Activated T-cell treated with anti-CD3 and anti-CD28 coated beads, Interleukin-2, amount 50 U/mL, for 4 hours (primary cell): Measurements from ENCODE around the gene HABP4. TPM values are rescaled to one million over a fixed set of nuclear protein-coding genes. Genes with fewer than 3 reads are reported as not detected.

Experiments
- ATAC-seq, 2 donors: fragments of 200-7000 bp; cut with Tn5 transposase; one replicate each; pipeline ENCODE4 v1.10.0; 2021
- DNase-seq: peaks from one replicate; pipeline ENCODE4 v3.0.0-alpha.2; 2020
- H3K27me3 Mint-ChIP-seq: one replicate; pipeline ENCODE4 v1.8.0; 2021; ENCODE audit warnings: low read depth, mixed read lengths
- H3K36me3 Mint-ChIP-seq: one replicate; pipeline ENCODE4 v1.8.0; 2022; ENCODE audit warnings: mixed read lengths; ENCODE audit not compliant: insufficient read depth
- H3K4me1 Mint-ChIP-seq: one replicate; pipeline ENCODE4 v1.8.0; 2021; ENCODE audit warnings: low read depth, mixed read lengths
- H3K4me3 Mint-ChIP-seq: one replicate; pipeline ENCODE4 v1.8.0; 2021; ENCODE audit warnings: mild to moderate bottlenecking, moderate library complexity, mixed read lengths
- H3K9me3 Mint-ChIP-seq: one replicate; pipeline ENCODE4 v1.8.0; 2021; ENCODE audit warnings: mixed read lengths
- total RNA-seq, 3 donors: library from RNA; stranded (reverse); gene quantifications; one replicate each; pipeline ENCODE4 v1.2.1, GENCODE V29; 2021

HABP4 gene
- total RNA-seq, 3 donors from 2014 or later: 8.8 to 15.2 (median 10.3) TPM

DNA sequence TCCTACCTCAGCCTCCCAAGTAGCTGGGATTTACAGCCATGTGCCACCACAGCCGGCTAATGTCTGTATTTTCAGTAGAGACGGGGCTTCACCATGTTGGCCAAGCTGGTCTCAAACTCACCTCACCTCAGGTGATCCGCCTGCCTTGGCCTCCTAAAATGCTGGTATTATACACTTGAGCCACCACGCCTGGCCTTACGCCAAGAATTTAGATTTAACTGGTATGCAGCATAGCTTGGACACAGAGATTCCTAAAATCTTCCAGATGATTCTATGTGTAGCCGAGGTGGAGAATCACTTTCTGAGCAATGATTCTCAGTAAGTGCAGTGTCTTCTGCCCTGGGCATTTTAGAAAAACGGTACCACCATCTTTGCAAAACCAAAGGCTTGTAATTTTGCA is 74.1 kb downstream of the HABP4 start:
- Mint-ChIP-seq H3K4me1 (peaks cover 16% of the 10 kb centered on the region), H3K36me3 (peaks cover 24% of the 10 kb centered on the region), H3K27me3 (no peaks in the 10 kb centered on the region), H3K9me3 (no peaks in the 10 kb centered on the region), H3K4me3 (no peak overlapping the region)
- DNase-seq (no peak), ATAC-seq (no peak)

DNA sequence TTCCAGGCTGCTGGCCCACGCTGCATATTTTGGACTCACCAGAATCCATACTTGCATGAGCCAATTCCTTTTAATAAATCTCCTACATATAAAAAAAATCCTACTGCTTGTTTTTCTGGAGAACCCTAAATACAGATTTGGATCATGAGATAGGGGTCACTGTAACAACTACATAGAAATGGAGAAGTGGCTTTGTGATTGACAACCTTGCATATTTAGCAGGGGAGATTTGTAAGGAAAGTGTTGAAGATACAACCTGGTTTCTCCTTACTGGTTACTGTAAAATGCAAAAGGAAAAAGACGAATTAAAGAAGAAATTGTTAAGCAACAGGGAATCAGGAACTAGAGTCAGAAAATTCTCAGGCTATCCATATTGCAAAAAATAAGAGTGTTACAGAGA is 74.8 kb downstream of the HABP4 start:
- H3K4me3 Mint-ChIP-seq: no peak overlapping the region
- no peak for DNase-seq
- H3K36me3 Mint-ChIP-seq: peaks cover 23% of the 10 kb centered on the region
- no peaks in the 10 kb centered on the region for H3K9me3 Mint-ChIP-seq
- H3K27me3 Mint-ChIP-seq: no peaks in the 10 kb centered on the region
- no peak for ATAC-seq
- H3K4me1 Mint-ChIP-seq: peaks cover 16% of the 10 kb centered on the region

DNA sequence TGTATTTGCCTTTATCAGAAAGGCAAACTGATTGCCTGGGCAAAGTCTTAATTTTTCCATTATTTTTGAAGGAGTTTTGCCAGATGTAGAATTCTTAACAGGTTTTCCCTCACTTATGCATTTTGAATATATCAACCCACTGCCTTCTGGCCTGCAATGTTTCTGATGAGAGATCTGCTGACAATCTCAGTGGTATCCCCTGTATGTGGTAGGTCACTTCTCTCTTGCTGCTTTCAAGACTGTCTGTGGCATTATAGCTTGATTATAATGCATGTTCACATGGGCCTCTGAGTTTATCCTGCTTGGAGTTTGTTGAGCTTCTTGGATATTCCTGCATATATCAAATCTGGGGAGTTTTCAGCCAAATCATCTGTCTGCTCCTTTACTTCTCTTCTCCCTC is 82.2 kb downstream of the HABP4 start:
- DNase-seq (no peak), ATAC-seq (no peak)
- no peak overlapping the region for H3K4me3 Mint-ChIP-seq
- H3K27me3 Mint-ChIP-seq: no peaks in the 10 kb centered on the region
- peaks cover 6% of the 10 kb centered on the region for H3K9me3 Mint-ChIP-seq
- peaks cover 20% of the 10 kb centered on the region for H3K36me3 Mint-ChIP-seq
- no peaks in the 10 kb centered on the region for H3K4me1 Mint-ChIP-seq

DNA sequence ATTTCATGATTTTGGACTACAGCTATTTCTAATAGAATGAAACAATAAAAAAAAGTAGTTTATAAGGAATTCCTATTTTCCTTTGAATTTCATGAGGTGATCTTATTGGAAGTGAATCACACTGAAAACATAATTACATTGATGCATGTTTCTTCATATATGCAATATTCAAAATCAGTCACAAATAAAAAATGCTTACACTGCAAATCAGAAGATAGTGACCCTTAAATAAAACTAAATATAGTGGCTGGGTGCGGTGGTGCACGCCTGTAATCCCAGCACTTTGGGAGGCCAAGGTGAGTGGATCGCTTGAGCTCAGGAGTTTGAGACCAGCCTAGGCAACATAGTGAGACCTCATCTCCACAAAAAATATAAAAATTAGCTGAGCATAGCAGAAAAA is 90.1 kb downstream of the HABP4 start:
- ATAC-seq: no peak
- H3K9me3 Mint-ChIP-seq: no peaks in the 10 kb centered on the region
- DNase-seq: no peak
- H3K36me3 Mint-ChIP-seq: peaks cover 7% of the 10 kb centered on the region
- H3K4me1 Mint-ChIP-seq: no peaks in the 10 kb centered on the region
- no peak overlapping the region for H3K4me3 Mint-ChIP-seq
- no peaks in the 10 kb centered on the region for H3K27me3 Mint-ChIP-seq

Other genes starting within 250 kb of the HABP4 start
- gene HSD17B3, start 148.0 kb upstream of the HABP4 start, total RNA-seq: not detected
- gene SLC35D2, start 66.5 kb upstream of the HABP4 start, total RNA-seq: 1 to 10 TPM; 3.5 to 7.2 (median 4.4) TPM
- 10 to 100 TPM; 28.9 to 34.6 (median 30.0) TPM for gene ZNF367, start 31.8 kb upstream of the HABP4 start, total RNA-seq
- gene CDC14B, start 169.7 kb downstream of the HABP4 start, total RNA-seq: 1 to 10 TPM; 1.7 to 2.9 (median 2.5) TPM
- gene PRXL2C, start 205.1 kb downstream of the HABP4 start, total RNA-seq: 10 to 100 TPM in 1 of 3 donors, 1 to 10 TPM in 2; 9.0 to 13.4 (median 9.1) TPM